Progenitor cell of endocrine pancreas (in vitro differentiated cells): ENCODE measurements around the gene ST13. TPM values are rescaled to one million over a fixed set of nuclear protein-coding genes. Genes with fewer than 3 reads are reported as not detected.

Experiments used
- DNase-seq: peaks from one replicate; pipeline ENCODE4 v3.0.0; 2021; ENCODE audit warnings: low spot score; ENCODE audit not compliant: unreplicated experiment
- H3K27ac Mint-ChIP-seq: 2 replicates; pipeline ENCODE4 v1.8.0; 2021; ENCODE audit warnings: mild to moderate bottlenecking, moderate library complexity, mixed read lengths
- H3K27me3 Mint-ChIP-seq: 2 replicates; pipeline ENCODE4 v1.8.0; 2021; ENCODE audit warnings: mixed read lengths
- H3K36me3 Mint-ChIP-seq: 2 replicates; pipeline ENCODE4 v1.8.0; 2022; ENCODE audit warnings: mixed read lengths; ENCODE audit not compliant: insufficient read depth
- H3K4me1 Mint-ChIP-seq: 2 replicates; pipeline ENCODE4 v1.8.0; 2021; ENCODE audit warnings: low read depth, mixed read lengths
- H3K4me3 Mint-ChIP-seq: 2 replicates; pipeline ENCODE4 v1.8.0; 2021; ENCODE audit warnings: low read depth, mild to moderate bottlenecking, moderate library complexity, mixed read lengths
- H3K9me3 Mint-ChIP-seq: 2 replicates; pipeline ENCODE4 v1.8.0; 2021; ENCODE audit warnings: low read depth, mixed read lengths
- CTCF ChIP-seq: fragments of 200-600 bp; sonication (generic); IDR thresholded peaks from one replicate; pipeline ENCODE4 v1.5.0; 2021; ENCODE audit warnings: antibody characterized with exemption, mild to moderate bottlenecking; ENCODE audit not compliant: unreplicated experiment
- total RNA-seq: library from RNA; stranded (reverse); gene quantifications from 2 replicates; pipeline ENCODE4 v1.2.1, GENCODE V29; 2021

Gene ST13
- total RNA-seq, 1 donor from 2014 or later = 372 TPM

GRCh38 chr22:40799008-40799407, 57.4 kb downstream of the ST13 start:
- no peaks in the 10 kb centered on the region for H3K36me3 Mint-ChIP-seq
- H3K4me3 Mint-ChIP-seq = no peak overlapping the region
- H3K4me1 Mint-ChIP-seq = no peaks in the 10 kb centered on the region
- H3K27me3 Mint-ChIP-seq = no peaks in the 10 kb centered on the region
- no peaks in the 10 kb centered on the region for H3K9me3 Mint-ChIP-seq
- TF ChIP-seq CTCF = no peak
- DNase-seq = no peak
- H3K27ac Mint-ChIP-seq = no peak overlapping the region

GRCh38 chr22:40797427-40797826, 59.0 kb downstream of the ST13 start:
- no peak for DNase-seq
- no peaks in the 10 kb centered on the region for H3K9me3 Mint-ChIP-seq
- H3K27me3 Mint-ChIP-seq = no peaks in the 10 kb centered on the region
- H3K4me3 Mint-ChIP-seq = no peak overlapping the region
- no peak for TF ChIP-seq CTCF
- no peak overlapping the region for H3K27ac Mint-ChIP-seq
- H3K4me1 Mint-ChIP-seq = no peaks in the 10 kb centered on the region
- peaks cover 2% of the 10 kb centered on the region for H3K36me3 Mint-ChIP-seq

GRCh38 chr22:40792451-40792850, 64.0 kb downstream of the ST13 start:
- Mint-ChIP-seq H3K4me3 (no peak overlapping the region), H3K9me3 (no peaks in the 10 kb centered on the region), H3K4me1 (no peaks in the 10 kb centered on the region), H3K27ac (no peak overlapping the region), H3K36me3 (peaks cover 14% of the 10 kb centered on the region), H3K27me3 (no peaks in the 10 kb centered on the region)
- no peak for DNase-seq
- no peak for TF ChIP-seq CTCF

GRCh38 chr22:40791241-40791640, 65.2 kb downstream of the ST13 start:
- no peak for DNase-seq

GRCh38 chr22:40789131-40789530, 67.3 kb downstream of the ST13 start:
- H3K27me3 Mint-ChIP-seq = no peaks in the 10 kb centered on the region
- H3K4me1 Mint-ChIP-seq = peaks cover 3% of the 10 kb centered on the region
- H3K9me3 Mint-ChIP-seq = no peaks in the 10 kb centered on the region
- H3K36me3 Mint-ChIP-seq = peaks cover 17% of the 10 kb centered on the region
- no peak overlapping the region for H3K27ac Mint-ChIP-seq
- H3K4me3 Mint-ChIP-seq = no peak overlapping the region
- no peak for TF ChIP-seq CTCF
- DNase-seq = no peak

More at GRCh38 chr22:40791241-40791640, 65.2 kb downstream of the ST13 start:
- no peaks in the 10 kb centered on the region for H3K4me1 Mint-ChIP-seq
- no peaks in the 10 kb centered on the region for H3K9me3 Mint-ChIP-seq
- no peak overlapping the region for H3K27ac Mint-ChIP-seq
- H3K27me3 Mint-ChIP-seq = no peaks in the 10 kb centered on the region
- H3K36me3 Mint-ChIP-seq = peaks cover 14% of the 10 kb centered on the region
- H3K4me3 Mint-ChIP-seq = no peak overlapping the region
- no peak for TF ChIP-seq CTCF
